Psoas muscle (tissue), 8 donors: Measurements from ENCODE around the gene ZNF397. TPM values are rescaled to one million over a fixed set of nuclear protein-coding genes. Genes with fewer than 3 reads are reported as not detected.
A peak's percentile ranks its signal among the peaks of the same experiment; 100 is the strongest.

Experiments used
- ATAC-seq, 4 donors: fragments of 200-7000 bp; cut with Tn5 transposase; one replicate each; pipeline ENCODE4 v1.9.1; 2020; ENCODE audit warnings: moderate library complexity in 3 of 4, mild to moderate bottlenecking in 2 of 4
- DNase-seq, 2 donors: peaks; one replicate each; pipeline ENCODE4 v3.0.0-alpha.2; 2020
- H3K27ac ChIP-seq: fragments of 200-600 bp; one replicate; pipeline ENCODE4 v1.8.0; 2022
- H3K27me3 ChIP-seq, 3 donors: fragments of 200-600 bp in 1 of 3; one replicate each; pipeline versions ENCODE4 v1.6.1 to v1.8.0; 2013 to 2022; ENCODE audit warnings: low read length in 2 of 3, mild to moderate bottlenecking in 2 of 3, moderate library complexity in 1 of 3; ENCODE audit not compliant: insufficient read depth in 3 of 3
- H3K36me3 ChIP-seq, 2 donors: fragments of 200-600 bp in 1 of 2; one replicate each; pipeline versions ENCODE4 v1.6.1 to v1.8.0; 2013 to 2022; ENCODE audit warnings: low read depth in 1 of 2, mild to moderate bottlenecking in 1 of 2, moderate library complexity in 1 of 2; ENCODE audit not compliant: insufficient read depth in 1 of 2
- H3K4me1 ChIP-seq: fragments of 200-600 bp; one replicate; pipeline ENCODE4 v1.8.0; 2022
- H3K4me3 ChIP-seq: fragments of 200-600 bp; one replicate; pipeline ENCODE4 v1.8.0; 2022; ENCODE audit warnings: mild to moderate bottlenecking
- H3K9me3 ChIP-seq: fragments of 200-600 bp; one replicate; pipeline ENCODE4 v1.8.0; 2022
- WGBS, 3 donors: extraction: QIAGEN DNeasy Blood & Tissue Kit; methylation state at CpG; one replicate each; pipeline versions ENCODE4 v1.1.6 to v1.1.7; 2013; 5-methylcytosine and 5-hydroxymethylcytosine counted together
- intact Hi-C, 2 donors: fragments of 100-400 bp; cut with DNase I; formaldehyde crosslinking; loops; one replicate each; pipeline versions ENCODE4 v1.11.0 to v1.14.2; 2022
- polyA plus RNA-seq, 3 donors: library from polyadenylated mRNA; stranded (reverse); fragments of 200-250 nt; gene quantifications; one replicate each; pipeline ENCODE4 v1.2.3, GENCODE V29; 2013
- total RNA-seq, 4 donors: library from RNA; stranded (reverse); fragmentation: NEBNext Ultra II Directional in 2 of 4; extraction: Animal tissue kit (Norgen Biotek cat#: 25700) in 2 of 4; gene quantifications; one replicate each; pipeline versions ENCODE4 v1.2.1 to v1.2.4, GENCODE V29; 2021 to 2023
- TF ChIP-seq, protein P1 (sequence below): fragments of 200-600 bp; IDR thresholded peaks from one replicate; pipeline ENCODE4 v1.8.0; 2022; ENCODE audit warnings: antibody characterized with exemption
- donor health status: healthy with polysubstance abuse.
- donor health status: DM: no; HTN: no; CAD: no; lungs with moderate emphysema.
- donor health status: Bipolar disorder and iron deficiency.
- donor health status: healthy.
- donor health status: DM: yes; HTN: yes; CAD: no.
- donor health status: DM: no; HTN: no; CAD: no.
- donor health status: DM: no; HTN: no; CAD: no.
- donor health status: DM: yes; HTN: yes; CAD: no.

ZNF397 gene
- total and polyA plus RNA-seq, 7 donors, result 10.5 to 34.5 (median 18.3) TPM

- intact Hi-C loops, result loop anchor here in 1 of 2 donors (2.0 to 10.0 kb wide), 2 partner anchors 124 to 356 kb away; no protein-coding TSS in a partner anchor
- ATAC-seq (peak; percentile 82 to 99 (median 93)), DNase-seq (peak; percentile 73 to 85)
- WGBS, 3 donors, result 0 to 2% (median 1%) methylated on average over 6 of the region's 6 CpGs
- Histone ChIP-seq H3K9me3 (no peaks in the 10 kb centered on the region), H3K4me1 (no peaks in the 10 kb centered on the region), H3K4me3 (peak overlapping the region; percentile 49), H3K27ac (no peak overlapping the region), H3K27me3 (no peaks in the 10 kb centered on the region), H3K36me3 (no peaks in the 10 kb centered on the region)
- TF ChIP-seq, protein P1, sequence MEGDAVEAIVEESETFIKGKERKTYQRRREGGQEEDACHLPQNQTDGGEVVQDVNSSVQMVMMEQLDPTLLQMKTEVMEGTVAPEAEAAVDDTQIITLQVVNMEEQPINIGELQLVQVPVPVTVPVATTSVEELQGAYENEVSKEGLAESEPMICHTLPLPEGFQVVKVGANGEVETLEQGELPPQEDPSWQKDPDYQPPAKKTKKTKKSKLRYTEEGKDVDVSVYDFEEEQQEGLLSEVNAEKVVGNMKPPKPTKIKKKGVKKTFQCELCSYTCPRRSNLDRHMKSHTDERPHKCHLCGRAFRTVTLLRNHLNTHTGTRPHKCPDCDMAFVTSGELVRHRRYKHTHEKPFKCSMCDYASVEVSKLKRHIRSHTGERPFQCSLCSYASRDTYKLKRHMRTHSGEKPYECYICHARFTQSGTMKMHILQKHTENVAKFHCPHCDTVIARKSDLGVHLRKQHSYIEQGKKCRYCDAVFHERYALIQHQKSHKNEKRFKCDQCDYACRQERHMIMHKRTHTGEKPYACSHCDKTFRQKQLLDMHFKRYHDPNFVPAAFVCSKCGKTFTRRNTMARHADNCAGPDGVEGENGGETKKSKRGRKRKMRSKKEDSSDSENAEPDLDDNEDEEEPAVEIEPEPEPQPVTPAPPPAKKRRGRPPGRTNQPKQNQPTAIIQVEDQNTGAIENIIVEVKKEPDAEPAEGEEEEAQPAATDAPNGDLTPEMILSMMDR, result peak; percentile 95
These were observed 9.8 kb upstream of the ZNF397 start for GRCh38 chr18:35231052-35231451.

DNA sequence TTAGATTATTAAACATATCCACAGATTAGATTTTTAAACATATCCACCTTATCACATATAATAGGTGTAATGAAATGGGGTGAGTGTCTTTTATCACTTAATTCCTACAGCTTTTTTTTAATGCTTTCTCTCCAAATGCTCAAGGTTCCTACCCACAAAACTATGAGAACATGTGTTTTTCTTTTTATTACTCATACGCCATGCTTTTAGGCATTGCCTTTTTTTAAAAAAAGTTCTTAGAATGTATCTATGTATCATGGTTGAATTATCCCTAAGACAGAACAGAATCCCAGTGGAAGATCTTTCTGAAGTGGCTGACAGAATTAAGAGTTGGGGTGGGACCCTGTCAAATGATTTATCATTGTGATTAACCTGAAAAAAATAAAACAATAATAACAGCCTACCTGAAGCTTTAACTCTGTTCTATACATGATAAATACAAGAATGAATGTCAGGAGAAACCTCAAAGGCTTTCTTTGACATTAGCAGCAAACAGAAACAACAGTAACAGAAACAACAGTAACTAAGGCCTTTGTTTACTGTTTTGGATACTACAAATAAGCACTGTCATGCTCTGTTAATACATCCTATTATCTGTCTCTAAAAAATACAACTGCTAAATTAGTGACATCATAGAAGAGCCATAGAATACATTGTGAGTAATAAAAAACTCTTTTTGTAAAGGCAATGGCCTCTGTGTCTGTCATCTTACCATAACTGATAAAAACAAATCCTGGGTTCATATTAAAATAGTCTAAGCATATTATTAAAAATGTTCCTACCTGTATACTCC is 4.1 kb upstream of the ZNF397 start:
- intact Hi-C loops, result loop anchor here (5.0 to 10.0 kb wide), 2 partner anchors 116 to 362 kb away; no protein-coding TSS in a partner anchor
- 83 to 93% (median 84%) methylated on average over 1 of the region's 1 CpG for WGBS, 3 donors
- H3K27me3 ChIP-seq, result no peaks in the 10 kb centered on the region
- no peak overlapping the region for H3K27ac ChIP-seq
- H3K36me3 ChIP-seq, result no peaks in the 10 kb centered on the region
- ATAC-seq (no peak), DNase-seq (no peak)
- peaks cover 8% of the 10 kb centered on the region for H3K4me1 ChIP-seq
- H3K9me3 ChIP-seq, result no peaks in the 10 kb centered on the region
- TF ChIP-seq, protein P1, result no peak
- no peak overlapping the region for H3K4me3 ChIP-seq

DNA sequence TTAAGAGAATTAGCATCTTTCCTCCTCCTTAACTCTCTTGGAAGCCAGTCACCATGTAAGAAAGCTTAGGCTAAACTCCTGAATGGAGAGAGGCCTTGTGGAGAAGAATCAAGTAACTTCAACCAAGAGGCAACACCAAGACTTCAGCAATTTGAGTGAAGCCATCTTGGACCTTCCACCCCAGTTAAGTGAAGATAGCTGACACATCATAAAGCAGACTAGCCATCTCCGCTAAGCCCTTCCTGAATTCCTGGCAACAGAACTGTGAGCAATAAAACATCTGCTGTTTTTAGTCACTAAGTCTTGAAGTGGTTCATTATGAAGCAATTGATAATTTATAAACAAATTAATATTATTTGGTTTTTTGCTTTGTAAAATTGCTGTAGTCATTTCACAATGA is 1.5 kb upstream of the ZNF397 start:
- H3K4me3 ChIP-seq, result no peak overlapping the region
- peaks cover 12% of the 10 kb centered on the region for H3K4me1 ChIP-seq
- H3K36me3 ChIP-seq, result peaks cover 14 to 20% of the 10 kb centered on the region in 2 donors
- WGBS, 3 donors, result 40 to 63% (median 56%) methylated on average over 1 of the region's 1 CpG
- H3K27me3 ChIP-seq, result no peaks in the 10 kb centered on the region
- TF ChIP-seq, protein P1, result no peak
- ATAC-seq (no peak), DNase-seq (no peak)
- no peaks in the 10 kb centered on the region for H3K9me3 ChIP-seq
- H3K27ac ChIP-seq, result no peak overlapping the region
- intact Hi-C loops, result loop anchor here (5.0 to 10.0 kb wide), 2 partner anchors 113 to 365 kb away; no protein-coding TSS in a partner anchor

- no peaks in the 10 kb centered on the region for H3K27me3 ChIP-seq
- DNase-seq (no peak), ATAC-seq (peak in 1 of 4 donors; percentile 3)
- WGBS, 3 donors, result 0% methylated on average over 5 of the region's 5 CpGs
- TF ChIP-seq, protein P1, result no peak
- H3K4me3 ChIP-seq, result peak overlapping the region; percentile 90
- H3K36me3 ChIP-seq, result peaks cover 26 to 41% of the 10 kb centered on the region in 2 donors
- no peaks in the 10 kb centered on the region for H3K9me3 ChIP-seq
- intact Hi-C loops, result loop anchor here (2.0 to 5.0 kb wide), 3 partner anchors 46 to 103 kb away; partner anchors contain the start of genes ZNF24 (in 1 of the 2) and ZSCAN30 (in 1 of the 2)
- H3K4me1 ChIP-seq, result peaks cover 12% of the 10 kb centered on the region
- H3K27ac ChIP-seq, result peak overlapping the region; percentile 99
These were observed 592 bp downstream of the ZNF397 start for GRCh38 chr18:35241448-35241804.
